ENCODE measurements around the gene ZEB2.

- TF ChIP-seq, protein P1, sequence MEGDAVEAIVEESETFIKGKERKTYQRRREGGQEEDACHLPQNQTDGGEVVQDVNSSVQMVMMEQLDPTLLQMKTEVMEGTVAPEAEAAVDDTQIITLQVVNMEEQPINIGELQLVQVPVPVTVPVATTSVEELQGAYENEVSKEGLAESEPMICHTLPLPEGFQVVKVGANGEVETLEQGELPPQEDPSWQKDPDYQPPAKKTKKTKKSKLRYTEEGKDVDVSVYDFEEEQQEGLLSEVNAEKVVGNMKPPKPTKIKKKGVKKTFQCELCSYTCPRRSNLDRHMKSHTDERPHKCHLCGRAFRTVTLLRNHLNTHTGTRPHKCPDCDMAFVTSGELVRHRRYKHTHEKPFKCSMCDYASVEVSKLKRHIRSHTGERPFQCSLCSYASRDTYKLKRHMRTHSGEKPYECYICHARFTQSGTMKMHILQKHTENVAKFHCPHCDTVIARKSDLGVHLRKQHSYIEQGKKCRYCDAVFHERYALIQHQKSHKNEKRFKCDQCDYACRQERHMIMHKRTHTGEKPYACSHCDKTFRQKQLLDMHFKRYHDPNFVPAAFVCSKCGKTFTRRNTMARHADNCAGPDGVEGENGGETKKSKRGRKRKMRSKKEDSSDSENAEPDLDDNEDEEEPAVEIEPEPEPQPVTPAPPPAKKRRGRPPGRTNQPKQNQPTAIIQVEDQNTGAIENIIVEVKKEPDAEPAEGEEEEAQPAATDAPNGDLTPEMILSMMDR (IDR thresholded peaks at IDR 0.05) = no peak
- TF ChIP-seq POLR2A (IDR thresholded peaks at IDR 0.05) = no peak
Measured at GRCh38 chr2:144541396-144541795, 21.5 kb upstream of the ZEB2 start.

All from adrenal gland (tissue), 5 donors.